Skin epidermis (tissue), 12 donors: ENCODE data around the gene LRCH2.

Experiments used
- H3K27ac ChIP-seq, 21 experiments: fragments of 200-600 bp; sonication (generic) in 11 of 21; one replicate each; pipeline ENCODE4 v1.5.0; 2020; ENCODE audit warnings: mild to moderate bottlenecking in 3 of 21, inconsistent platforms in 2 of 21, moderate library complexity in 2 of 21
- H3K4me3 ChIP-seq, 7 experiments: fragments of 200-600 bp; sonication (generic) in 2 of 7; one replicate each; pipeline ENCODE4 v1.5.0; 2020; ENCODE audit warnings: inconsistent platforms in 2 of 7, mild to moderate bottlenecking in 2 of 7, moderate library complexity in 1 of 7

The LRCH2 gene

GRCh38 chrX:115089419-115089818 is 144.5 kb downstream of the LRCH2 start:
- Histone ChIP-seq H3K27ac (no peak overlapping the region), H3K4me3 (no peak overlapping the region)

GRCh38 chrX:115068896-115069295 is 165.0 kb downstream of the LRCH2 start:
- Histone ChIP-seq H3K27ac (no peak overlapping the region), H3K4me3 (no peak overlapping the region)

GRCh38 chrX:115067812-115068211 is 166.1 kb downstream of the LRCH2 start:
- Histone ChIP-seq H3K4me3 (no peak overlapping the region), H3K27ac (no peak overlapping the region)

GRCh38 chrX:115065304-115065703 is 168.6 kb downstream of the LRCH2 start:
- H3K4me3 ChIP-seq = no peak overlapping the region
- H3K27ac ChIP-seq = no peak overlapping the region
